ENCODE results near the gene ID3.

The ID3 gene

GRCh38 chr1:23509896-23510295, 49.4 kb downstream of the ID3 start:
- no peak overlapping the region for H3K9ac ChIP-seq (ENCODE audit: low read depth in 1 of 2, low read length in 2 of 2)
- no peaks in the 10 kb centered on the region for H3K4me1 ChIP-seq (ENCODE audit: control insufficient read depth in 1 of 2, insufficient read depth in 2 of 2, low read length in 2 of 2)
- H3K9me3 ChIP-seq (ENCODE audit: control insufficient read depth in 1 of 2, low read length in 2 of 2), result no peaks in the 10 kb centered on the region
- H3K27me3 ChIP-seq (ENCODE audit: control insufficient read depth in 1 of 2, insufficient read depth in 2 of 2, low read length in 2 of 2), result no peaks in the 10 kb centered on the region
- H3K27ac ChIP-seq (ENCODE audit: low read depth, low read length), result no peak overlapping the region
- no peak overlapping the region for H3K4me3 ChIP-seq (ENCODE audit: low read depth in 1 of 2, low read length in 2 of 2)
- peaks cover 16 to 28% of the 10 kb centered on the region in 2 donors for H3K36me3 ChIP-seq (ENCODE audit: control insufficient read depth in 1 of 2, insufficient read depth in 2 of 2, low read length in 2 of 2)
